Measurements from ENCODE around the gene EZH2. TPM values are rescaled to one million over a fixed set of nuclear protein-coding genes. Genes with fewer than 3 reads are reported as not detected.

EZH2 gene
- total and polyA plus RNA-seq, 11 donors, result 0.61 to 5.4 (median 1.3) TPM

- ATAC-seq, result no peak
- Histone ChIP-seq H3K4me1 (peaks cover 0 to 2% (median 0%) of the 10 kb centered on the region in 12 donors), H3K27me3 (no peaks in the 10 kb centered on the region), H3K27ac (no peak overlapping the region), H3K4me3 (no peak overlapping the region), H3K9me3 (no peaks in the 10 kb centered on the region), H3K36me3 (no peaks in the 10 kb centered on the region)
- intact Hi-C loops (cut with DNase I), result no loop called here
- DNase-seq, result no peak
- WGBS, 4 donors, result 61 to 78% (median 72%) methylated on average over 5 of the region's 5 CpGs
- TF ChIP-seq CTCF (IDR thresholded peaks at IDR 0.05), result no peak
- TF ChIP-seq POLR2A (IDR thresholded peaks at IDR 0.05), result no peak
These were observed 37.1 kb upstream of the EZH2 start for GRCh38 chr7:148921189-148921588.

GRCh38 chr7:148919859-148920258 is 35.8 kb upstream of the EZH2 start:
- intact Hi-C loops (cut with DNase I), result no loop called here
- ATAC-seq, result no peak

GRCh38 chr7:148918058-148918596 is 34.0 kb upstream of the EZH2 start:
- no peak overlapping the region for H3K4me3 ChIP-seq
- DNase-seq (no peak), ATAC-seq (no peak)
- TF ChIP-seq POLR2A (IDR thresholded peaks at IDR 0.05) (no peak), CTCF (IDR thresholded peaks at IDR 0.05) (no peak)
- no peaks in the 10 kb centered on the region for H3K27me3 ChIP-seq
- no peaks in the 10 kb centered on the region for H3K36me3 ChIP-seq
- H3K27ac ChIP-seq, result no peak overlapping the region
- intact Hi-C loops (cut with DNase I), result no loop called here
- peaks cover 0 to 17% (median 0%) of the 10 kb centered on the region in 12 donors for H3K4me1 ChIP-seq
- WGBS, 4 donors, result 78 to 88% (median 83%) methylated on average over 10 of the region's 10 CpGs
- no peaks in the 10 kb centered on the region for H3K9me3 ChIP-seq

More at GRCh38 chr7:148919859-148920258, 35.8 kb upstream of the EZH2 start:
- TF ChIP-seq POLR2A (IDR thresholded peaks at IDR 0.05) (no peak), CTCF (IDR thresholded peaks at IDR 0.05) (no peak)
- Histone ChIP-seq H3K27me3 (no peaks in the 10 kb centered on the region), H3K27ac (no peak overlapping the region), H3K9me3 (no peaks in the 10 kb centered on the region), H3K4me1 (peaks cover 0 to 11% (median 0%) of the 10 kb centered on the region in 12 donors), H3K4me3 (no peak overlapping the region), H3K36me3 (no peaks in the 10 kb centered on the region)
- 79 to 85% (median 82%) methylated on average over 6 of the region's 6 CpGs for WGBS, 4 donors
- no peak for DNase-seq

GRCh38 chr7:148916186-148916585 is 32.1 kb upstream of the EZH2 start:
- ATAC-seq, result no peak
- Histone ChIP-seq H3K4me1 (peaks cover 0 to 17% (median 0%) of the 10 kb centered on the region in 12 donors), H3K36me3 (no peaks in the 10 kb centered on the region), H3K4me3 (no peak overlapping the region), H3K9me3 (no peaks in the 10 kb centered on the region), H3K27ac (no peak overlapping the region), H3K27me3 (no peaks in the 10 kb centered on the region)
- intact Hi-C loops (cut with DNase I), result no loop called here
- 25 to 42% (median 29%) methylated on average over 1 of the region's 1 CpG for WGBS, 4 donors
- DNase-seq, result no peak
- TF ChIP-seq CTCF (IDR thresholded peaks at IDR 0.05) (no peak), POLR2A (IDR thresholded peaks at IDR 0.05) (no peak)

All from heart left ventricle (tissue), 16 donors.